Smooth muscle cell (in vitro differentiated cells): ENCODE results near the gene PMIS2. TPM values are rescaled to one million over a fixed set of nuclear protein-coding genes. Genes with fewer than 3 reads are reported as not detected.

Experiments used
- DNase-seq: peaks from one replicate; lab custom pipeline; 2025; ENCODE audit not compliant: unreplicated experiment; lab: John Stamatoyannopoulos, UW
- H2AFZ ChIP-seq: fragments of 200-600 bp; sonication (generic); 2 replicates; pipeline ENCODE4 v1.6.0; 2016; ENCODE audit warnings: antibody characterized with exemption, low read depth, mild to moderate bottlenecking
- H3F3A ChIP-seq: fragments of 200-600 bp; sonication (generic); 2 replicates; pipeline ENCODE4 v1.6.0; 2017; ENCODE audit warnings: antibody characterized with exemption, low read depth
- H3K27ac ChIP-seq: fragments of 200-600 bp; sonication (generic); 2 replicates; pipeline ENCODE4 v1.5.1; 2016; ENCODE audit warnings: low read depth, mild to moderate bottlenecking
- H3K27me3 ChIP-seq: fragments of 200-600 bp; sonication (generic); 2 replicates; pipeline ENCODE4 v1.6.1; 2016; ENCODE audit warnings: low read depth, mild to moderate bottlenecking
- H3K36me3 ChIP-seq: fragments of 200-600 bp; sonication (generic); 2 replicates; pipeline ENCODE4 v1.5.1; 2016; ENCODE audit warnings: low read depth
- H3K4me1 ChIP-seq: fragments of 200-600 bp; sonication (generic); 2 replicates; pipeline ENCODE4 v1.5.1; 2016; ENCODE audit warnings: low read depth
- H3K4me2 ChIP-seq: fragments of 200-600 bp; sonication (generic); 2 replicates; pipeline ENCODE4 v1.6.0; 2016; ENCODE audit warnings: mild to moderate bottlenecking
- H3K4me3 ChIP-seq: fragments of 200-600 bp; sonication (generic); 2 replicates; pipeline ENCODE4 v1.5.1; 2016; ENCODE audit warnings: mild to moderate bottlenecking
- H3K79me2 ChIP-seq: fragments of 200-600 bp; sonication (generic); 2 replicates; pipeline ENCODE4 v1.6.0; 2016; ENCODE audit warnings: low read depth, mild to moderate bottlenecking
- H3K9ac ChIP-seq: fragments of 200-600 bp; sonication (generic); 2 replicates; pipeline ENCODE4 v1.6.0; 2016; ENCODE audit warnings: low read depth
- H3K9me3 ChIP-seq: fragments of 200-600 bp; sonication (generic); replicated peaks from 2 replicates; pipeline ENCODE4 v1.5.1; 2016; ENCODE audit warnings: low read depth
- H4K20me1 ChIP-seq: fragments of 200-600 bp; sonication (generic); 2 replicates; pipeline ENCODE4 v1.6.0; 2016; ENCODE audit warnings: low read depth
- CTCF ChIP-seq: fragments of 200-600 bp; sonication (generic); IDR thresholded peaks from 2 replicates; pipeline ENCODE4 v1.5.1; 2017; ENCODE audit warnings: borderline replicate concordance, mild to moderate bottlenecking, antibody characterized with exemption; ENCODE audit not compliant: insufficient read depth, poor library complexity, severe bottlenecking
- WGBS: methylation state at CpG from one replicate; pipeline ENCODE4 v1.1.7; 2016; ENCODE audit warnings: low lambda C conversion rate; 5-methylcytosine and 5-hydroxymethylcytosine counted together
- polyA plus RNA-seq: library from polyadenylated mRNA; unstranded; fragments of >200 nt; fragmentation: Nextera tagmentation; extraction: Ambion mirVana; gene quantifications from 2 replicates; pipeline ENCODE4 v1.2.1, GENCODE V29; 2016
- total RNA-seq: library from RNA; depleted of rRNA; stranded (reverse); fragments of >200 nt; gene quantifications from 2 replicates; pipeline ENCODE4 v1.2.3, GENCODE V29; 2014

PMIS2 gene
- total and polyA plus RNA-seq, 2 experiments from 2014 or later = not detected

- Histone ChIP-seq H2AFZ (peak within 1 kb of the TSS; percentile 92), H3F3A (no peaks in the 10 kb centered on the region), H3K27me3 (no peaks in the 10 kb centered on the region), H3K4me1 (peaks cover 15% of the 10 kb centered on the region), H3K79me2 (peaks cover 11% of the 10 kb centered on the region), H3K27ac (peak within 1 kb of the TSS; percentile 55), H3K9me3 (no peaks in the 10 kb centered on the region), H3K4me2 (peak within 1 kb of the TSS; percentile 98), H3K36me3 (no peaks in the 10 kb centered on the region), H3K9ac (peak within 1 kb of the TSS; percentile 88), H4K20me1 (no peaks in the 10 kb centered on the region), H3K4me3 (peak within 1 kb of the TSS; percentile 88)
- under 1% methylated on average over 66 of the region's 85 CpGs for WGBS
- DNase-seq = peak; percentile 66
- no peak for TF ChIP-seq CTCF
These were observed 40.7 kb upstream of the PMIS2 start, which contains the start of gene TMEM147 for GRCh38 chr19:35545001-35545854. Gene TMEM147 (plus strand): TSS chr19:35545626. CDS start chr19:35545740, 114 bp downstream.

GRCh38 chr19:35545855-35546381 is 40.1 kb upstream of the PMIS2 start:
- no peak for TF ChIP-seq CTCF
- peak overlapping the region; percentile 55 for H3K27ac ChIP-seq

GRCh38 chr19:35546532-35546931 is 39.4 kb upstream of the PMIS2 start:
- peak overlapping the region; percentile 88 for H3K4me3 ChIP-seq
- H3K79me2 ChIP-seq = peaks cover 11% of the 10 kb centered on the region
- no peaks in the 10 kb centered on the region for H3F3A ChIP-seq
- H3K36me3 ChIP-seq = no peaks in the 10 kb centered on the region
- H3K4me2 ChIP-seq = peak overlapping the region; percentile 98
- H3K27ac ChIP-seq = no peak overlapping the region
- no peaks in the 10 kb centered on the region for H3K27me3 ChIP-seq
- 96% methylated on average over 8 of the region's 8 CpGs for WGBS
- H3K4me1 ChIP-seq = peaks cover 15% of the 10 kb centered on the region
- no peaks in the 10 kb centered on the region for H3K9me3 ChIP-seq
- H3K9ac ChIP-seq = peak overlapping the region; percentile 88
- H2AFZ ChIP-seq = no peak overlapping the region
- TF ChIP-seq CTCF = no peak
- no peak for DNase-seq
- no peaks in the 10 kb centered on the region for H4K20me1 ChIP-seq

More at GRCh38 chr19:35545855-35546381, 40.1 kb upstream of the PMIS2 start:
- no peaks in the 10 kb centered on the region for H3K27me3 ChIP-seq
- H4K20me1 ChIP-seq = no peaks in the 10 kb centered on the region
- H3K9ac ChIP-seq = peak overlapping the region; percentile 88
- H2AFZ ChIP-seq = peak overlapping the region; percentile 92
- DNase-seq = no peak
- peaks cover 15% of the 10 kb centered on the region for H3K4me1 ChIP-seq
- H3K4me3 ChIP-seq = peak overlapping the region; percentile 88
- H3F3A ChIP-seq = no peaks in the 10 kb centered on the region
- H3K9me3 ChIP-seq = no peaks in the 10 kb centered on the region
- peaks cover 11% of the 10 kb centered on the region for H3K79me2 ChIP-seq
- no peaks in the 10 kb centered on the region for H3K36me3 ChIP-seq
- WGBS = 6% methylated on average over 27 of the region's 27 CpGs
- peak overlapping the region; percentile 98 for H3K4me2 ChIP-seq
